ENCODE results near the gene NSD2.
"Not testable (repeated sequence)": the region's sequence is repeated elsewhere in the genome, so short reads cannot be mapped to it uniquely, and the experiment has no call there.

NSD2 gene

GRCh38 chr4:1834047-1834775, 37.0 kb upstream of the NSD2 start:
- no peak overlapping the region for H3K4me2 ChIP-seq (ENCODE audit: insufficient read depth, low read length)
- H3K27ac ChIP-seq (ENCODE audit: low read length), result peak overlapping the region; percentile 99
- H3K9me3 ChIP-seq (ENCODE audit: insufficient read depth, low read length, severe bottlenecking), result no peaks in the 10 kb centered on the region
- ATAC-seq (ENCODE audit: insufficient read depth, low read depth) (no peak), DNase-seq (peak; percentile 53)
- no peaks in the 10 kb centered on the region for H3K27me3 ChIP-seq (ENCODE audit: insufficient read depth, low read length, poor library complexity)
- peak overlapping the region; percentile 4; the same call in 1 of the 2 replicates for H3K9ac ChIP-seq (ENCODE audit: low read depth, low read length)
- no peak overlapping the region for H2AFZ ChIP-seq (ENCODE audit: low read depth, low read length)
- peaks cover 22% of the 10 kb centered on the region for H3K79me2 ChIP-seq (ENCODE audit: insufficient read depth, low read length)
- H3K4me1 ChIP-seq (ENCODE audit: insufficient read depth, low read length), result peaks cover 58% of the 10 kb centered on the region
- H3K36me3 ChIP-seq (ENCODE audit: insufficient read depth, low read length), result peaks cover 79% of the 10 kb centered on the region
- TF ChIP-seq CTCF (IDR thresholded peaks at IDR 0.05; ENCODE audit: borderline replicate concordance, extremely low read depth, low read length, poor library complexity, severe bottlenecking), result no peak
- no peak for TF ChIP-seq EZH2 (IDR thresholded peaks at IDR 0.05; ENCODE audit: borderline replicate concordance, low read depth, low read length, severe bottlenecking)
- H4K20me1 ChIP-seq (ENCODE audit: insufficient read depth, low read length), result peaks cover 2% of the 10 kb centered on the region; the same call in 1 of the 2 replicates
- no peak overlapping the region for H3K4me3 ChIP-seq (ENCODE audit: low read depth in 1 of 2, low read length in 2 of 2)

- H3K4me1 ChIP-seq (ENCODE audit: insufficient read depth, low read length), result peaks cover 41% of the 10 kb centered on the region
- H4K20me1 ChIP-seq (ENCODE audit: insufficient read depth, low read length); ATAC-seq (ENCODE audit: insufficient read depth, low read depth); H2AFZ ChIP-seq (ENCODE audit: low read depth, low read length); H3K9me3 ChIP-seq (ENCODE audit: insufficient read depth, low read length, severe bottlenecking); H3K4me2 ChIP-seq (ENCODE audit: insufficient read depth, low read length); H3K4me3 ChIP-seq (ENCODE audit: low read depth in 1 of 2, low read length in 2 of 2); H3K27me3 ChIP-seq (ENCODE audit: insufficient read depth, low read length, poor library complexity); DNase-seq; H3K9ac ChIP-seq (ENCODE audit: low read depth, low read length): not testable (repeated sequence)
- peaks cover 33% of the 10 kb centered on the region for H3K79me2 ChIP-seq (ENCODE audit: insufficient read depth, low read length)
- peaks cover 87% of the 10 kb centered on the region for H3K36me3 ChIP-seq (ENCODE audit: insufficient read depth, low read length)
- H3K27ac ChIP-seq (ENCODE audit: low read length), result peak overlapping the region; percentile 52; the same call in 1 of the 2 replicates
These were observed 35.4 kb upstream of the NSD2 start for GRCh38 chr4:1835836-1836235.

- Histone ChIP-seq H3K36me3 (ENCODE audit: insufficient read depth, low read length) (peaks cover 87% of the 10 kb centered on the region), H4K20me1 (ENCODE audit: insufficient read depth, low read length) (peaks cover 12% of the 10 kb centered on the region; the same call in 1 of the 2 replicates)
These were observed 34.5 kb upstream of the NSD2 start for GRCh38 chr4:1836650-1837049.

More at GRCh38 chr4:1836650-1837049, 34.5 kb upstream of the NSD2 start:
- Histone ChIP-seq H3K9ac (ENCODE audit: low read depth, low read length) (no peak overlapping the region), H3K4me1 (ENCODE audit: insufficient read depth, low read length) (peaks cover 36% of the 10 kb centered on the region), H3K4me2 (ENCODE audit: insufficient read depth, low read length) (no peak overlapping the region), H3K9me3 (ENCODE audit: insufficient read depth, low read length, severe bottlenecking) (no peaks in the 10 kb centered on the region), H3K27ac (ENCODE audit: low read length) (no peak overlapping the region), H3K4me3 (ENCODE audit: low read depth in 1 of 2, low read length in 2 of 2) (no peak overlapping the region), H3K27me3 (ENCODE audit: insufficient read depth, low read length, poor library complexity) (no peaks in the 10 kb centered on the region), H2AFZ (ENCODE audit: low read depth, low read length) (no peak overlapping the region), H3K79me2 (ENCODE audit: insufficient read depth, low read length) (peaks cover 38% of the 10 kb centered on the region)
- TF ChIP-seq CTCF (IDR thresholded peaks at IDR 0.05; ENCODE audit: borderline replicate concordance, extremely low read depth, low read length, poor library complexity, severe bottlenecking) (no peak), EZH2 (IDR thresholded peaks at IDR 0.05; ENCODE audit: borderline replicate concordance, low read depth, low read length, severe bottlenecking) (no peak)
- no peak for ATAC-seq (ENCODE audit: insufficient read depth, low read depth)
- DNase-seq, result no peak

All from DND-41 (cell line).